NB4 (cell line): ENCODE results near the gene CCDC106.

Source experiments
- TF ChIP-seq, protein P1 (sequence below): IDR thresholded peaks from 2 replicates; pipeline ENCODE4 v1.6.1; 2011; ENCODE audit warnings: low read depth, low read length
- TF ChIP-seq, protein P2 (sequence below): IDR thresholded peaks from one replicate; pipeline ENCODE4 v1.5.1; 2012; ENCODE audit warnings: low read depth, low read length

DNA sequence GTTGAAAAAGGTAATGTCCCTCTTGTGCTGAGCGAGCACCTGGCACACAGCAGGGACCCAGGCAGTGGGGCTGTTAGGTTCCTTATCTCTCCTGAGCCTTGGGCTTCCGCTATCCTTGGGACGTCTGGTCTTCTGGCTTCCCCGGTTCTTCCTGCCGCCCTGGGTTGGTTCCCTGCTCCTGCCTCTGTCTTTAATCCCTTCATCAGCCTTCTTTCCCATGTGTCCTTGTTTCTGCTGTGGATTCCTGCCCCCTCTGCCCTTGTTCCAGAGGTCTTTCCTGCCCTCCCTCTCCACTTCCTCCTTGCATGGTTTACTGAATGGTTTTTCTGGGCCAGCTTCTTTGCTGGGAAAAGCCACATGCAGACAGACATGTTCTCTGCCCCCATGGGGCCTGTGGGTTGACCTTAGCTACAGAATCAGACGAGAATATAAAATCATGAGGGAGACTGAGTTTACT is 29.6 kb downstream of the CCDC106 start:
- TF ChIP-seq, protein P1, sequence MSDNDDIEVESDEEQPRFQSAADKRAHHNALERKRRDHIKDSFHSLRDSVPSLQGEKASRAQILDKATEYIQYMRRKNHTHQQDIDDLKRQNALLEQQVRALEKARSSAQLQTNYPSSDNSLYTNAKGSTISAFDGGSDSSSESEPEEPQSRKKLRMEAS, result no peak
- TF ChIP-seq, protein P2, sequence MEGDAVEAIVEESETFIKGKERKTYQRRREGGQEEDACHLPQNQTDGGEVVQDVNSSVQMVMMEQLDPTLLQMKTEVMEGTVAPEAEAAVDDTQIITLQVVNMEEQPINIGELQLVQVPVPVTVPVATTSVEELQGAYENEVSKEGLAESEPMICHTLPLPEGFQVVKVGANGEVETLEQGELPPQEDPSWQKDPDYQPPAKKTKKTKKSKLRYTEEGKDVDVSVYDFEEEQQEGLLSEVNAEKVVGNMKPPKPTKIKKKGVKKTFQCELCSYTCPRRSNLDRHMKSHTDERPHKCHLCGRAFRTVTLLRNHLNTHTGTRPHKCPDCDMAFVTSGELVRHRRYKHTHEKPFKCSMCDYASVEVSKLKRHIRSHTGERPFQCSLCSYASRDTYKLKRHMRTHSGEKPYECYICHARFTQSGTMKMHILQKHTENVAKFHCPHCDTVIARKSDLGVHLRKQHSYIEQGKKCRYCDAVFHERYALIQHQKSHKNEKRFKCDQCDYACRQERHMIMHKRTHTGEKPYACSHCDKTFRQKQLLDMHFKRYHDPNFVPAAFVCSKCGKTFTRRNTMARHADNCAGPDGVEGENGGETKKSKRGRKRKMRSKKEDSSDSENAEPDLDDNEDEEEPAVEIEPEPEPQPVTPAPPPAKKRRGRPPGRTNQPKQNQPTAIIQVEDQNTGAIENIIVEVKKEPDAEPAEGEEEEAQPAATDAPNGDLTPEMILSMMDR, result no peak
